HuH-7.5 (cell line): ENCODE data around the gene INTS1.

Source experiments
- DNase-seq: peaks from one replicate; pipeline ENCODE4 v3.0.0; 2011; ENCODE audit warnings: low spot score

The INTS1 gene

DNA sequence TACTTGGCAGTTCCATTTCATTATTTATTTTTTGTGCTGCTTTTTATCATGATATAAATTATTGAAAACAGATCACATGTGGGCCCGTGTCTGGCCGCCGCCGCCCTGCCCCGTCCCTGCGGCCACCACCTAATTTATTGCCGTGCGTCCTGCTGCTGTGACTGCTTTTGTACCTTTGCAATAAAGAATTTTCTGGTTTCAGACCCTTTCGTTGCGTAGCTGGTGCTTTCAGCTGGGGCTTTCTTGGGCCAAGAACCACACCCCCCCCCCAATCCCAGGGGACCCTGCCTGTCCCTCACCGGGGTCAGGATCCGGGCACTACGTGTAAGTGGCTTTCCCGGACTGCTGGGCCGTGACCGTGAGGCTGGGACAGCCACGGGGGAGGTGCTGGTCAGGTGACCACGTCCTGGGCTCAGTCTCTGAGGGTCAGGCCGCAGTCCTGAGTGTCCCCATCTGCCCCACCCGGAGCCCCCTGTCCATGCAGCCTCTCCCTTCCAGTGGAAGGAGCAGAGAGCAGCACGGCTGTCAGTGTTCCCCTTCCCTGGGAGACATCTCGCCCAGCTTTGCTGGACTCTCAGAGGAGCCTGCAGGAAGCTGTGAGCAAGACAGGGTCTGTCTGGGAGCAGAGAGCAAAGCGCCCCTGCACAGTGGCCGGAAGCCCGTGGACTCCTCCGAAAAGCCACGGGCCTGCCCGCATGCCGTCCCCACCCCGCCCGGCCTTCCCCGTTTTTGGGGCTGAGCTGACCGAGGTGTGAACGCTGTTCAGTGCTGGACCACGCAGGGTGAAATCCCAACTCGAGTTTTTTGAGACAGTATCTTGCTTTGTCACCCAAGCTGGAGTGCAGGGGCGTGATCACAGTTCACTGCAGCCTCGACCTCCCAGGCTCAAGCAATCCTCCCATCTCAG is 38.9 kb upstream of the INTS1 start:
- DNase-seq = no peak

DNA sequence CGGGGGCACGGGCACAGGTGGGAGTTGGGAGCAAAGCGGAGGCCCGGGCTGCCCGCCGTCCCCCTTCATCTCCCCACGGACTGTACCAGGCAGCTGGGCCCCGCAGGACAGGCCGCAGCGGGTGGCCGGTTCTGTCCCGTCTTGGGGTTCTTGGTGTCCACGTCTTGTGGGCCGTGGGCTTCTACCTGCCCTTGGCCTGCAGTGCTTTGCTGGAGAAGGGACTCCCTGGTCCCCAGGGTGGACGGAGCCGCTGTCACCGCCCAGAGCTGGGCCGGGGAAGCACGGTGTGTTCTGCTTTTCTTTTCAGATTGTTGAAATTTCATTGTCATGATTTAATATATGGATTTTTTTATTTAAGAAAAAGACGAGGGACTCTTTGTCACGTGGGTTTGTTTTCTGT is 38.1 kb upstream of the INTS1 start:
- no peak for DNase-seq

DNA sequence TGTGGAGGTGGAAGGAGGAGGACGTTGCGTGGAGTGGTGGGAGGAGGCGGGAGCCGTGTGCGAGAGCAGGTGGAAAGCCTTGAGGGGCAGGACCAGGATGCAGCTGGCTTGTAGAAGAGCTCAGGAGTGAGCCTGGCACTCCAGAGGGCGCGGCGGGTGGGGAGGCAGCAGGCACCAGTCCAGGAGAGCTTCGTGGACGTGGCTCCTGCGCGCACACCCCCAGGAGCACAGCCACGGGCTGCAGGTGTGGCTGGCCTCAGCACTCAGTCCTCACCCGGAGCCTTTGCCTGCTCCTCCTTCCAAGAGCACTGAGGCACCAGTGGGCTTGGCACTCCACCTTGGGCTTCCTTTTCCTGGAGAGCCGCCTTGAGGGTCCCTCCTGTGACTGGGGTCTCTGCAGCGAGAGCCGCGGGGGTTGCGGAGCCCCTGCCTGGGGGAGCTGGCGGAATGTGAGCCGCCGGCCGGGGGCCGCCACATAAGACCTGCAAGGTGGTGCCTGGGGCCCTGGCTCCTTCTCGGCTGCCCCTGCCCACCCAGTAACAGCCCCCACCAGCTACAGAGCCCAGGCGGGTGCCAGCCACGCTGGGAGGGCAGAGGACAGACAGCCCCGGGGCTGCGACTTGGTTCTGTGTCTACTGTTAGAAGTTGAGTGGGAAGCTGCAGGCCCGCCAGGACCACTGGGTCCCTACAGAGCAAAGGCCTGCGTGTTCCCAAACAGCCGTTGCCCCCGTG is 37.4 kb upstream of the INTS1 start:
- no peak for DNase-seq

DNA sequence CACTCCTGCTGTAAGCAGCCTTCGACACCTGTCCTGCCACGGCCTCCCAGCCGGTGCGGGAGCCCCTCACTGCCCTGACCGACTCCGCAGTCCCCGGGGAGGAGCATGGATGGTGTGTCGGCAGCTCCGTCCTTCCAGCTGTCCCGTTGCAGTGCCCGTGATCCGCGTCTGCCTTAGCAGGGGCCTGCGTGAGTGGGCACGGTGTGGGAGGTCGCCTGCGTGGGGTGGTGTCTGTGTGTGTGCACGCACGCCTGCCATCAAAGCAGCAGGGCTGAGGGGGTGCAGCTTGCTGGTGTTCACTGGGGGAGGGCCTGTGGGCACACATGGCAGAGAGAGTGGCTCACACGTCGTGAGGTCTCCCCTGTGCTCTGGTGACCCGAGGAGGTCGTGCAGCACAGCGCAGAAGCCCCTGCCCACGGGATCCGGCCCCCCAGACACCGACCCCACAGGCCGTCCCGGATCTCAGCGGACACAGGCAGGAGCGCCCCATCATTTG is 36.6 kb upstream of the INTS1 start:
- DNase-seq = no peak

DNA sequence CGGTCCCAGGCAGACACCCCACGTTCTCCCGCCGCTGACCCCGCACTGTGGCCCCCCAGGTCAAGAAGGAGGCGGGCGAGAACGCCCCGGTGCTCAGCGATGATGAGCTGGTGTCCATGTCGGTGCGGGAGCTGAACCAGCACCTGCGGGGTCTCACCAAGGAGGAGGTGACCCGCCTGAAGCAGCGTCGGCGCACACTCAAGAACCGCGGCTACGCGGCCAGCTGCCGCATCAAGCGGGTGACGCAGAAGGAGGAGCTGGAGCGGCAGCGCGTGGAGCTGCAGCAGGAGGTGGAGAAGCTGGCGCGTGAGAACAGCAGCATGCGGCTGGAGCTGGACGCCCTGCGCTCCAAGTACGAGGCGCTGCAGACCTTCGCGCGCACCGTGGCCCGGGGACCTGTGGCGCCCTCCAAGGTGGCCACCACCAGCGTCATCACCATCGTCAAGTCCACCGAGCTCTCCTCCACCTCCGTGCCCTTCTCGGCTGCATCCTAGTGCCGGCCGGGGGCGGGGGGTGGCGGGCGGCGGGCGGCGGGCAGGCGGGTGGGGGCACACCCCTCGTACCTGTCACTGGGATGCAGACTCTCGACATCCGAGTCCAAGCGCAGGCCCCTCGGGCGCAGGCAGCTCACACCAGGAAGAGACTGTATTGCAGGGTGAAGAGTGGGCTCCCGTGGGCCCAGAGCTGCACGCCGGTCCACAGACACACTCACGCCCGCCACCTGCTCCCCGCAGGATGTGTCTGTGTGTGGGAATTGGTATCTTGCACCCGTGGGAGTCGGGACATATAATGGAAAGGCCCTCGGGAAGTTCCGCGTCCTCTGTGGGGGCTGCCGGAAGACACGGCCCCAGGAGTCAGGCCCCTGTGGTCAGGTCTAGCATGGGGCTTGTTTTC is 35.9 kb upstream of the INTS1 start:
- no peak for DNase-seq

DNA sequence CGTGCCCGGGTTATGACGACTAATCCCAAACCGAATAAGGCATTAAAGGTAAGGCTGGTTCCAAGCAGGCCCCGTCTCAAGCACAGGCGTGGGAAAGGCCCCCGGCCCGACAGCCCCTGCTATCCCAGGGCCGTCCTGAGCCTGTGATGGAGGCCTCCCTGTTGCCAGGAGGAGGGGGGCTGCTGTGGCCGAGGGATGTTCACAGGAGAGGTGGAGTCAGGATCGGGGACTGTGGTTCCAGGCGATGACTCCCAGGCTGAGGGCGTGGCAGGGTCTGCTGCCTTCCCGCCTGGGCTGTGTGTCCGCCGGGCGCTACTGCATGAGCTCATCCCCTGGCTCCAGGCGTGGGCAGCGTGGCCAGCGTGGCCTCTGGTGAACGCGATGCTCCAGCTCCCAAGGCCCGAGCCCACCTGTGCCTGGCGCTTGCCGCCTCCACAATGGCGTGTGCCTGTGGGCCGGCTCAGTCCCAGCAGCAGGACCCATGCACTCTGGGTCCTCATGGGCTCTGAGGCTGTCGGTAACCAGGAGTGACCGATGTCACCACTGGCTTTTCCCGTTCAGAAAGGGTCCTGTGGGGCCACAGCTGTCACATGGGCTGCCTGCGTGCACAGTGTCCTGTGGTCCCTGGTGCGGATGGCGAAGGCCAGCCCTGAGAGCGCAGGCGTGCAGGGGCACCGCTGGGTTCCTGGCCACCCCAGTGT is 35.1 kb upstream of the INTS1 start:
- DNase-seq = no peak

DNA sequence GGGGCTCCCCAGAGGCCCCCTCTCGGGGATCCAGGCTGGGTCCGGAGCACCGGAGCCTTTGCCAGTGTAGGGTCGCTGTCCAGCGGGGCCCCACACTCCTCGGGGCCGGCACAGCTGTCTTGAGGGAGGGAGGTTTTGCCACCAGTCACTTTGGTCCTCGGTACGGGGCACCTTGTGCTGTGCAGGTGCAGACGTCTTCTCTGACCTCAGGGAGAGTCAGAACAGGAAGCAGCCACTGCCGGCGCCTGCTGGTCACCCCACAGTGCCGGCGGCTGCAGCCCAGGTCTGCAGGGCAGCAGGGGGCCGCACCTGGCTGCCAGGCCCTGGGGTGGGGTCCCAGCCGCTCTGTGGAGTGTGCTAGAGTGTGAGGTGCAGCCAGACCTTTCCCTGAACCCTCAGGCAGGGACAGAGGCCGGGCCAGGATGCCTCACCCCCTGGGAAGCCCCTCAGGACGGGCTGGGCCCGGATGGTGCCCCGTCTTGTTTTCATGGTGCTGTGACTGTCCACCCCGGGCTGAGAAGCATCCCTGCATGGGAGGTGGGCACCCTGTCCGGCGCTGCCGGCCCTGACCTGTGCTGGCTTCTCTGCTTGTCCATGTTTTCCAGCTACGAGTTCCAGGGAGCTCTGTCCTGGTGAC is 34.5 kb upstream of the INTS1 start:
- DNase-seq = no peak

DNA sequence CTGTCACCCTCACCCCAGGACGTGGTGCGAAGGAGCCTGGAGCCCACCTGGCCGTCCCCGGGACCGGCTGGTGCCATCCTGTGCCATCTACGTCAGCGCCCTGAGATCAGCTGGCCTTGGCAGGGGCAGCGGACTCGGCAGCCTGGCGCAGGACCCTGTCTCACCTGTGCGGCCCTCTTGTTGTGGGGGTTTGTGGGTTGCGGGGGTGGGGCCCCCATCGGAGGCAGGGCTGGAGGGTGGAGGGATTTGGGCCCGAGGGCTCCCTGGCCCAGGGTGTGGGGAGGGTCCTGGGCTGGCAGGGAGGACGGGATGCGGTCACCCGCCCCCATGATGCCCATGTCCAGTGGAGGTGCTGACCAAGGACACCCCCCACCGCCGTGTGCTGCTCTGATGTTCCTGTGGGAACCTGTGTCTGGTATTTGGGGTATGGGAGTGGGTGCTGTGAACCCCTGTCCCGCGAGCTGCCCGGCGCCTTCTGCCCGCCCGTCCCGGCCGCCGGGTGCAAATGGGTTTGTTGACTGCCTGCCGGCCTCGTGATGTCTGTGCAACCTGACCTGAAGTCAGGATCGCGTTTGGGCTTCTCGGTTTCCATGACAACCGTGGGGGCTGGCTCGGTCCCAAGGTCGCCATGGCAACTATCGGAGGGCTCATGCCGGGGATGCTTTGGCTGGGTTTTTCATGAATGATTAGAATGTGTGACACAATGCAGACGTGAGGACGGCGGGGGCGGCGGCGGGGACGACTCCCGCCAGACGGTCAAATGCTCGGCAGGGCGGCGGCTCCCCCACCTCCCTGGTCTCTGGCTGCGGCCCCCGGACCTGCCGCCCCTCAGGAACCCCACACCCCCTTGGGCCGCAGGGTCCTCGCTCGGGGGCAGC is 33.6 kb upstream of the INTS1 start:
- DNase-seq = no peak

DNA sequence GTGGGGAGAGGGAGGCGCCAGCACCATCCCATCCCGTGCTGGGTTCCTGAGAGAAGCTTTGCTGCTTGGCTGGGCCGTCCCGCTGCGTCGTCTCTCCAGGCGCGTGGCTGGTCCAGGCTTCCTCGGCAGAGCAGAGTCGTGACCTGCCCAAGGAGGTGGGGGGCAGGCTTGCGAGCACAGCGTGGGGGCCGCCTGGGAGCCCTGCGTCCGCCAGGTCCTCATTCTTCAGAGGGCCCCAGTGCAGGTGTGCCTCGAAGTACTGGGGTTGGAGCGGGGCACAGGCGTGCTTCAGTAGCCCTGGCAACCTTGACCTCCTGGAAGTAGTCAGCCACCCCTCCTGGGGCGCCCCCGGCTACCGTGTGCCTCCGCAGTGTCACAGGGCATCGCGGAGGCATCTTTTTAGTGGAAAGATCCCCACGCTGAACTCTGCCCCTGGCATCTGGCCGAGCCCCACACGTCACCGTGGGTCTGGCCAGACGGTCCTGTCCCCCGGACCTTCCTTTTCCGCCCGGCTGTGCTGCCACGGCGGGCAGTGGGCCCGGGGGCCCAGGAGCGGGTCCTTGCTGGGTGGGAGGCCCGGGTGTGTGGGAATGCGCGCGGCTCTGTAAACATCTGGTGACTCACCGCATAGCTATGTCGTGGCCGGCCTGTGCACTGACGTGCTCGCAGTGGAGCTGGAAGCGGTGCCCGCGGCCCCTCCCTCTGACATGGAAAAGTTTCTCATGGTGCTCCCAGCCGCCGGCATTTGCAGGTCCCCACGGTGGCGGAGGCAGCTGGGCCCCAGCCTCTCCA is 32.8 kb upstream of the INTS1 start:
- DNase-seq = peak; percentile 99

DNA sequence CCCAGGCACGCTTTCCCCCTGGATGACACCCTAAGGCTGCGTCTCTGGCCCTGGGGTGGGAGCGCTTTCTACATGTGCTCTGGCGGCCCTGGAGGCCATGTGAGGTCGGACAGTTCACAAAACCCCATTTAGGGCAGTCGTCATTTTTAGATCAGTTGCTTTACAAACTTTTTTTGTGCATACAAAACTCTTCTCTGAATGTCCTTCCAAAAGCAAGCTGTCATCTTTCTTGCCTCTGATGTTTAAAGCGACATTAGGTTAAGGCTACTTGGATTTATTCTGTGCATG is 32.2 kb upstream of the INTS1 start:
- no peak for DNase-seq

DNA sequence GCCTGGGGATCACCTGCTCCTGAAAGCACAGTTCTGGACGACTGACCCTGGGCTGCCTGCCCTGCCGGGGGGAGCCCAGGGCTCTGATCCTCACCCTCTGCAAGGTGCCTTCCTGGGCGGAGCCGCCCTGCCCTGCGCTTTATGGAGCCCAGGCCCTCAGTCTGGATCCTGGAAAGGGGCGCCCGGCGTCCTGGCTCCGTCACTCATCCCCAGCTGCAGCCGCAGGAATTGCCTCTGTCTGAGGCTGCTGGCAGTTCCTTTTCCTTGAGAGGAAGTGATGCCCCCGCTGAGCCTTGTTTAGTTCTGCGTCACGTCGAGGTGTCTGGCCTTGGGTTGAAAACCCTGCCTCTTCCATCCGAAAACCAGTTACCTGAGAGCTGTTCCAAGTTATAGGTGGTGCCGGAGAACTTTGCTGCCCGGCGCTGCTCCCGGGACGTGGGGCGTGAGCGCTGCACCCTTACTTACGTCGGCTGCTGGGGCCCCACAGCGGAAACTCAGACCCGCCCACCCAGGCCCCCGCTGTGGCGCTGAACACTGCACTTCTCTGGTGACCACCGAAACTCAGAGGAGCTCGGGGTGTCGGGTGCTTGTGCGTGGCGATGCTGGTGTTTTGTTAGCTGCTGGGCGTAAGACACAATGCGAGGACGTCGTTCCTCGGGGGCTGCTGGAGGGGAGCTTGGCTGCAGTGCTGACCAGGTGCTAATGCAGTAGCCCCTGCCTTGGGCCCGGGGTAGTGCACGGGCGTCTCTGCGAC is 31.7 kb upstream of the INTS1 start:
- no peak for DNase-seq

DNA sequence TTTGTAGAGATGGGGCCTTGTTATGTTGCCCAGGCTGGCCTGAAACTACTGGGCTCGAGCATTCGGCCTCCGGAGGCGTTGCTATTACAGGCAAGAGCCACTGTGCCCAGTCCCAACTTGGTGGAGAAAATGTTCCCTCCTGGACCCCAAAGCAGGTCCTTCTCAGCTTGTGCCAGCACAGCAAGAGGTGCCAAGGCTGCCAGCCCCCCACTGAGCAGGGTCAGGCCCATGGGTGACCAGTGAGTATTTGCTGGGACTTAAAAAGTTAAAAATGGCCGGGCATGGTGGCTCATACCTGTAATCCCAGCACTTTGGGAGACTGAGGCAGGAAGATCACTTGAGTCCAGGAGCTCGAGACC is 30.9 kb upstream of the INTS1 start:
- DNase-seq = no peak

DNA sequence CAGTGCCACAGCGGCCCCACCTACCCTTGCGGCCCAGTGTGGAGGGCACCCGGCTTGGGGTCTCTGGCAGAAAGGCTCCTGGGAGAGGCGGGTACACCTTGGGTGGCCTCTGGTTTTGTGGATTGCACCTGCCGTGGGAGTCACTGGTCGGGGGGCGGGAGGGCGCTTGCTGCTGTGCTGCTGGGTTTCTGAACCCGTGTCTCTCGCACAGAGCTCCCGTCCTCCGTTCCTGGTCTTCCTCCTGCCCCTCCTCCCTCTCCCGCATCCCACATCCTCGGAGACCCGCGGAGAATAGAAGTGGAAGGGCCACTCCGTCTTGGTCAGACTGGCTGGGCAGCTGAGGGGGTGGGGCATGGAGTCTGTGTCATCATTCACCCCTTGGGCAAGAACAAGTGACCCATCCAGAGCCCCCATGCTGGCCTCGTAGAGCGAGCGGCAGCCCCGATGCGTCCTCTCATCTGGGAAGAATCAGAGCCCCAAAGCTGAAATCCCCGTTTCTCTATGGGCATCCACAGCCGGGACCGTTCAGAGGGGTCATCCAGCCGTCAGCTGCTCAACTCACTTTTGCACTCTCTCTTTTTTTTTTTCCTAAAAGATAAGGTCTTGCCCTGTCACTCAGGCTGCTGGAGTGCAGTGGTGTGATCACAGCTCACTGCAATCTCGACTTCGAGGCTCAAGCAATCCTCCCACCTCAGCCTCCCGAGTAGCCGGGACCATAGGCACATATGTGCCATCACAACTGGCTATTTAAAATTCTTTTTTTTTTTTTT is 30.3 kb upstream of the INTS1 start:
- DNase-seq = no peak

DNA sequence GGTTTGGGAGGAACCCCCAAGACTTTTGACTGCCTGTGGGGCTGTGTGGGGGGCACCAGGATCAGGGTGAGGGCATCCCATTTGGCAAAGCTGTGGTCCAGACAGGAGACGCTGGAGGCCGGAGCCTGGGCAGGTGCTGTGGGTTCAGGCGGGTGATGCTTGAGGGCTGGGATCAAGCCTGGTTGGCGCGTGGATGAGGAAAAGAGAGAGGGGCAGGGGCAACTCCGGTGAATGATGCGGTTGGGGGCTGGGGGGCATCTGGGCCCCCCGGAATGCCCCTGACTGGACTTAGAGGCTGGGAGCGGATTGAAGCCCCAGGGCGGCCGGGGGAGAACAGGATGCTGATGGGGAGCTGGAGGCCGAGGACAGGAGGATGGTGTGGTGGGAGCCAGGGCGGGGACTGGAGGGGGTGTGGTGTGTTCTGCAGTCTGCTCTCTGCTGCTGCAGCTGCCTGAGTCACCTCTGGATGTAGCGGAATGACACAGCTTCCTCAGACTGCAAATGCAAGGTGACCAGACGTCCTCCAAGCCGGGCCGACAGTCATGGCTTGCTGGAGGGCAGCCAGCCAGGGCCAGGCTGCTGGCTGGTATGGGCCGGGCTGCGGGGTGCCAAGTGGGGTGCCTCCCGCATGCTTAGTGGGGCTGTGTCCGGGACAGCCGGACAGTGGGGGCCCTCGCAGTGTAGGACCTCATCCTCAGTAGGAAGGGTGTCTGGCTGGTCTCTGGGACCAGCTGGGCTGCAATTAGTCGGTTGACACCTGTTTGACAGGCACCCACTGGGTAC is 29.5 kb upstream of the INTS1 start:
- peak; percentile 66 for DNase-seq

DNA sequence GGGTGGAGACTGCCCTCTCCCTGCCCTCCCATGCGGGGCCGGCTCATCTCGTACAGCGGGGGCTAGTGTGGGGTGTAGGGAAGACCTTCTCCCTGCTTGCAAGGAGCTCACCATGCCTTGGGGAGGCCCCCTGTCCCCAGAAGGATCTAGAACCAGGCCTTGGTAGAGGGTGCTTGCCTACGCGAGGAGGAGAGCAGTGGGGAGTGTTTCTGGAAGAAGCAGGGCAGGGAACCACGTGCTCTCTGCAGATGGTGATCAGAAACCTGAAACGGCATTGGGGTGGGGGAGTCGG is 29.0 kb upstream of the INTS1 start:
- no peak for DNase-seq

DNA sequence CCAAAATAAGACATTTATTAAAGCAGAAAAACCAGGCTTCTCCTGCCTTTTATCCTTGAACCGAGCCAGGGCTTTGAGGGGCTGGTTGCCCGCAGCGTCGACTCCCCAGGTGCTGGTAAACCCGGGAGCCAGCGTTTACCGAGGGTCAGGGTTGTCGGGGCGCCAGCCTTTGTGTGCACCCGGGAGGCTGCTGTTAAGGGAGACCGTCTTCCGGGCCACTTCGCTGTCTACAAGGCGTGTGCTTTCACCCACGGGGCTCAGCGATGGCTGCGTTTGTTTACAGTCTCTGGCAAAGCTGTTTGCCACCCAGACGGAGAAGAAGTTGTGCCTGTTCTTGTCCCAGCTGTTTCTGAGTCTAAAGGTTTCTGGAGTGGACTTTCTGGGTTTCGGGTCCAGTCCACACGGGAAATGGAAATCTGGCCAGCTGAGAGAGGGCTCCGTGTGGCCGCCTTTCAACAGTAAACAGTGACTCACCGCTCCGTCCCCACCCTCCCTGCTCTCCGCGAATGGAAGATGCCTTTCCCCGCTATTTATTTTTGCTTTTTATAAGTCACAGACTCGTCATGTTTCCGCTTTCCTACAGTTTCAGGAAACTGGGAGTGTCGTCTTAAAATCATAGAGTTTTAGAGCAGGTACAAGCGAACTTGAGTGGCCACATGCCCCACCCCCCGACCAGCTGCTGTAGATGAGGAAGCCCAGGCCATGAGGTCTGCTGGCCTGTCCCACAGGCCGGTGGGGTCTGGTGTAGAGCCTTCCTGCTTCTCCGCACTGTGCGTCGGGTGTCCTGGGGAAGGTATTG is 28.5 kb upstream of the INTS1 start:
- DNase-seq = peak; percentile 86
